Kidney glomerular epithelial cell (primary cell): ENCODE data around the gene FAM110D.
A peak's percentile ranks its signal among the peaks of the same experiment; 100 is the strongest.

Experiments used
- DNase-seq: peaks from one replicate; lab custom pipeline; 2025; lab: John Stamatoyannopoulos, UW

Gene FAM110D

DNA sequence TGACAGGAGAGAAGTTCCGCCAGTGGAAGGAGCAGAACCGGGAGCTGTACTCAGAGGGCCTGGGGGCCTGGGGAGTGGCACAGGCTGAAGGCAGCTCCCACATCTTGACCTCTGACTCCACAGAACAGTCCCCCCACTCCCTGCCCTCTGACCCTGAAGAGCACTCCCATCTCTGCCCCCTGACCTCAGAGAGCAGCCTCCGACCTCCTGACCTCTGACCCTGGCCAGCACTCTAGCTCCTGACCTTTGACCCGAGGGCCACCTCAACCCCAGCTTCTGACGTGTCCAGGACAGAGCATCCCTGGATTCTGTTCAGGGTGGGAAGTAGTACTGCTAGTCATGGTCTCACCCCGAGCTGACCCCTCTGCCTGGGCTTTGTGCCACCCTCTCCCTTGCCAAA lies 30.5 kb downstream of the FAM110D start:
- DNase-seq, result no peak

DNA sequence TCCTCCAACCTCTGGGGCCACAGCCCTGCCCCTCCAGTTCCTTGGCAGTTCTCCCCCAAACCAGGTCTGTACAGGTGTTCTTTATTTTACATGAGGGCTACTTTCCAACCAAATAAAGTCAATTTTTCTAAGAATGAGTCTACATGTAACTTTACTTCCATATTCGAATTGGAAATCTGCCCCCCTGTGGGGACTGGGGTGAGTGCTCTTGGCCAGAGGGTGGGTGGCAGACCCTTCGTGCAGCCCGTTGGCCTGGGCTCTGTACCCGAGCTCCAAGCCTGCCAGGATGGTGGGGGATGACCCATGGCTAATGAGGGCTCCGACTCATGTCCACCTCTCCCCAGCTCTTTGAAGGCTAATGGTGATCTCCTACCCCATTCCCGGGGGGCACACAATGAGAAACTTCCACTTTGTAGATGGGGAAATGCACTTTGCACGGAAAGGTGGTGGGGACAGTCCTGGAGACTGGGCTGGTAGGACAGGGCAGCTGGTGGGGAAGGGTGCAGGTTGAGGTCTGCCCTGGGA lies 30.9 kb downstream of the FAM110D start:
- DNase-seq, result no peak

DNA sequence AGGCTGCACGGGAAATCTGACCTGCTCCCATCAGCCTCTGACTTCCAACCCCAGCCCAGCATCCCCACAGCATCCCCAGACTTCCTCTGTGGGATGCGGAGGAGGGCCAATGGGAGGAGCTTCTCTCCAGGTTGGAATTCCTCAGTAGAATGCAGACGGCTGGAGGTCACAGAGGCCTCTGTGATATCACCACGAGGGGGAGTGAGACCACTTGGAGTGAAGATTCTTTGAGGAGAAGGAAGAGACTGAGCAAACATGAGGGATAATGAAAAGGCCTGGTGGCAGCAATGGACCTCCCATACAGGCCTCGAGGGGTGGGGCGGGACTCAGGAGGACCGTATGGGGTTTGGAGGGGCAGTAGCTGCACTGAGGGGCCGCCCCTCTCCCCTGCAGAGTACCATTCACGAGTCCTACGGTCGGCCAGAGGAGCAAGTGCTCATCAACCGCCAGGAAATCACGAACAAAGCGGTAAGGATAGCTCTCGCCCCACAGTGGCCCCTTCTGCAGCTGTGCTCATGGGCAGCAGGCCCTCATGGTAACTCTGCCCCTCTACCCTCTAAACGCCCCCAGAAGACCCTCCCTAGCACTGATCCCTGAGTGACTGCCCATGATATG lies 31.6 kb downstream of the FAM110D start, which contains the start of gene CATSPER4:
Gene CATSPER4, plus strand, starts transcription at position 230 of the 615 bp plus-strand sequence. Its CDS starts 26 bp downstream, at position 256.
- peak; percentile 76 for DNase-seq

DNA sequence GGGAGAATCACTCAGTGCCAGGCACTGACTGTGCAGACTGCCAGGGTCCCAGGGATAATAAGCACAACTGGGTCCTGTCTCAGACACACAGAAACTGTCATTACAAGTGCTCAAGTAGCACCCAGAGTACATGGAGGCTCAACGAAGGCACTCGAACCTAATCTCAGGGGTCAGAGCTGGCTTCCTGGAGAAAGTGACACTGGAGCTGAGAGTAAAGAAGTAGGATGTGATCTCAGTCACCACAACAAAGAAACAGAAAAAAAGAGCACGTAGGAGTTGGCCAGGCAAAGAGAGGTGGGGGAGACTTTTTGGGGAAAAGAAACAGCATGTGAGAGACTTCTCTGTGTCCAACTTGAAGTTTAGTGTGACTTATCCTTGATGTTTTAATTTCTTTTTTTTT lies 32.9 kb downstream of the FAM110D start:
- DNase-seq, result no peak

DNA sequence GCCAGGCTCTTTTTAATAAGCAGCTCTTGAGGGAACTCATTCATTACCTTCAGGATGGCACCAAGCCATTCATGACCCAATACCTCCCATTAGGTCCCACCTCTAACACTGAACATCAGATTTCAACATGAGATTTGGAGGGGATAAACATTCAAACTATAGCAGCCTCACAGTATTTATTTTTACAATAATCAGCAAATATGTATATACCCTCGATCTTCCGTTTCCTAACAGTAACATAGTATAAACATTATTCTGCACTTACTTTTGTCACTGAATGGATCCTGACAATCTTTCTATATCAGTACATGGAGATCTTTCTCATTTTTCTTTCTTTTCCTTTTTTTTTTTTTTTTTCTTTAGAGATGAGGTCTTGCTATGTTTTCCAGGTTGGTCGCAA lies 36.9 kb downstream of the FAM110D start:
- no peak for DNase-seq

GRCh38 chr1:26197301-26197700 lies 38.4 kb downstream of the FAM110D start:
- DNase-seq, result no peak

- no peak for DNase-seq
Measured at GRCh38 chr1:26197813-26198212, 38.9 kb downstream of the FAM110D start.

- DNase-seq, result no peak
Measured at GRCh38 chr1:26200413-26200812, 41.5 kb downstream of the FAM110D start.

DNA sequence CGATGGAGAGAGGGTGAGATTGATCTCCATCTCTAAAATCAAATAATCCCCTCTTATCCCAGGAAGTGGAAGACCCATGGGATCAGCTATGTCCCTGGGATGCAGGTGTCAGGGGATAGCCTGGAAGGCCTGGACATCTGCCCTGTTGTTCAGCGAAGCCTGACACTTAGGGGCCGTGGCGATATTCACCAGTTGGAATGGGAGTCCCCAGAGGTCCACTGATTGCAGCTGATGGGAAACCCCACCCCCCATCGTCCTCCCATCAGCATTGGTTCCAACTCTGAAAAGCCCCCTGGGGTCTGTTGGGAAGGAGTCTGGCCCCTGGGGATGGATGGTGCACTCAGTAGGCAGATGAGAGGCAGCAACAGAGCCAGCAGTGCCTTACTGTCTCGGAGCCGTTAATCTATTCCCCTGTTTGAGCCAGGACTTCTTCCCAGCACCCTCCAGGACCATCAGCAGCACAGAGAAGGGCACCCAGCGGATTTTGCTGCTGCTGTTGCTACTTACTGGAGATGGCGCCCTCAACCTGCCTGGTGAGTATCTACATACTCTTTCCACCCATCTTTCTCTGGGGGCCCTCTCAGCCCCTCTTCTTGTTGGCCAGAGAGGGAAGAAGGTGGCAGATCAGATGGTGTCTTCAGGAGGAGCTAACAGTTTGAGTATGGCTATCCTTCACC lies 44.9 kb downstream of the FAM110D start:
- DNase-seq, result no peak

DNA sequence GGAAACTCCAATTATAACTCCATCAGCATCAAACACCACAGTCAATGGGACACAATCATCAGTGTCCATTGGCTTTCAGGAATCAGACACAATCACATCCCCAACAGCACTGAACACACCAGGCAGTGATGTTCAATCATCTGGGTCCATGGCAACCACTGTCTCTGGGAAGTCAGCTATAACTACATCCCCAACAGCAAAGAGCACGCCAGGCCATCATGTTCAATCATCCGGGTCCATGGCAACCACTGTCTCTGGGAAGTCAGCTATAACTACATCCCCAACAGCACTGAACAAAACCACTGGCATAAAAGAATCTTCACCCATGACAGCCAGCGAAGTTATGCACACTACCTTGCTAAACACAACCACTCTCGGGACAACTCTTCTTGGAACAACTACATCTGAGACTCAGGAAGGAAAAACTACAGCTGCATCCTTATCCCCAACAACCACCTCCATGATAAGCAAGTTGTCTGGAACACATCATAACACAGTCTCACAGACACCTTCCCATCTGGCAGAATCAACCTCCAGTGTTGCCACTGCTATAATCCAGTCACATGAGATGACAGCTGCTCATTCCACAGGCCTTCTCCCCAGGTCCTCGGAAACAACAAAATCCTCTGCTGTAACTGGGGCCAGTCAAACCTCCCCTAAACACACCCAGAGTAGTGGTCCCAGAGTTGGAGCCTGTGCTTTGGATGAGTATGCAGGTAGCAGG lies 51.4 kb downstream of the FAM110D start:
- DNase-seq, result no peak

GRCh38 chr1:26212726-26213125 lies 53.8 kb downstream of the FAM110D start:
- DNase-seq, result no peak

DNA sequence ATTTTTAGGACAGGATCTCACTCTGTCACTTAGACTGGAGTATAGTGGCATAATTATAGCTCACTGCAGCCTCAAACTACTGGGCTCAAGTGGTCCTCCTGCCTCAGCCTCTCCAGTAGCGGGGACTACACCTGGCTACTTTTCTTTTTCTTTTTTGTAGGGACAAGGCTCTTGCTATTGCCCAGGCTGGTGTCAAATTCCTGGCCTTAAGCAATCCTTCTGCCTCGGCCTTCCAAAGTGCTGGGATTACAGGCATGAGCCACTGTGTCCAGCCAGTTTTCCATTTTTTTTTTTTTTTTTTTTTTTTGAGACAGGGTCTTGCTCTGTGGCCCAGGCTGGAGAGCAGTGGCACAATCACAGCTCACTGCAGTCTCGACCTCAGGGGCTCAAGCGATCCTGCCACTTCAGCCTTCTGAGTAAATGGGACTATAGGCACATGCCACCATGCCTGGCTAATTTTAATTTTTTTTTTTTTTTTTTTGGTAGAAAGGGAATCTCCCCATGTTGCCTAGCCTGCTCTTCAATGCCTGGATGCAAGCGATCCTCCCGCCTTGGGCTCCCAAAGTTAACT lies 54.5 kb downstream of the FAM110D start:
- DNase-seq, result no peak
